ENCODE results near the gene KLF16. TPM values are rescaled to one million over a fixed set of nuclear protein-coding genes. Genes with fewer than 3 reads are reported as not detected.

KLF16 gene
- total RNA-seq, 1 donor from 2014 or later: 7.6 TPM

- H3K9me3 ChIP-seq: no peaks in the 10 kb centered on the region
- no peaks in the 10 kb centered on the region for H3K36me3 ChIP-seq
- no peak for TF ChIP-seq POLR2AphosphoS5 (IDR thresholded peaks at IDR 0.05; ENCODE audit: insufficient read depth in 1 of 2, low read depth in 1 of 2)
- TF ChIP-seq POLR2A (IDR thresholded peaks at IDR 0.05): no peak
- no peak for TF ChIP-seq CTCF (IDR thresholded peaks at IDR 0.05)
- H3K4me3 ChIP-seq: peak overlapping the region; percentile 88 to 97
- peaks cover 63% of the 10 kb centered on the region for H3K4me1 ChIP-seq
- peak overlapping the region; percentile 98 for H3K27ac ChIP-seq
- no peak for DNase-seq (ENCODE audit: extremely low spot score in 2 of 2)
- H3K27me3 ChIP-seq: no peaks in the 10 kb centered on the region
- intact Hi-C loops (cut with DNase I): no loop called here
Measured at GRCh38 chr19:1847348-1847683, 16.1 kb downstream of the KLF16 start.

DNA sequence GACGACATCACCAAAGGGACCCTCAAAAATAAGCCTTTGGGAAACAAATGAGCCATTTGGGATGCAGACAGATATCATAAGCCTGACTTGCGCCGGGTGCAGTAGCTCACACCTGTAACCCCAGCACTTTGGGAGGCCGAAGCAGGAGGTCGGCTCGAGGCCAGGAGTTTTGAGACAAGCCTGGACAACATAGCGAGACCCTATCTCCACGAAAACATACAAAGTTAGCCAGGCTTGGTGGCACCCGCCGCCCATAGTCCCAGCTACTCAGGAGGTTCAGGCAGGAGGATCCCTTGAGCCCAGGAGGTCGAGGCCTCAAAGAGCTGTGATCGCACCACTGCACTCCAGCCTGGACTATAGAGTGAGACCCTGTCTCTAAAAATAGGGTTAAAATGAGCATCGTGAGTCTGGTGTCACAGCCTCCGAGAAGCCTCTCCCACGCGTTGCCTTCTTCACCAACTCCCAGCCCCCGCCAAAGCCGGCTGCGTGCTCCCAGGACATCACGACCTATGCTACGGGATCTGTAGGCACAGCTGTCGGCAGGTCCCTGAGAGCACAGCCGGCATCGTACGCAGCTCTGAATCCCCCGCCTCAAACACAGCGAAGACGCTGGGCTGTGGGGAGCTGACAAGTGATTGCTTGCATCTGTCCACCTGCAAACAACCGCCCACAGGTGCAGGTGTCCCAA, 16.7 kb downstream of the KLF16 start:
- peak overlapping the region; percentile 88 to 97 for H3K4me3 ChIP-seq
- no peak overlapping the region for H3K27ac ChIP-seq
- no peak for DNase-seq (ENCODE audit: extremely low spot score in 2 of 2)
- no peaks in the 10 kb centered on the region for H3K27me3 ChIP-seq
- TF ChIP-seq CTCF (IDR thresholded peaks at IDR 0.05): no peak
- no peak for TF ChIP-seq POLR2AphosphoS5 (IDR thresholded peaks at IDR 0.05; ENCODE audit: insufficient read depth in 1 of 2, low read depth in 1 of 2)
- no peak for TF ChIP-seq POLR2A (IDR thresholded peaks at IDR 0.05)
- intact Hi-C loops (cut with DNase I): no loop called here
- H3K4me1 ChIP-seq: peaks cover 63% of the 10 kb centered on the region
- H3K36me3 ChIP-seq: no peaks in the 10 kb centered on the region
- no peaks in the 10 kb centered on the region for H3K9me3 ChIP-seq

GRCh38 chr19:1845642-1846041, 17.7 kb downstream of the KLF16 start:
- H3K9me3 ChIP-seq: no peaks in the 10 kb centered on the region
- H3K4me1 ChIP-seq: peaks cover 72% of the 10 kb centered on the region
- intact Hi-C loops (cut with DNase I): no loop called here
- no peak for DNase-seq (ENCODE audit: extremely low spot score in 2 of 2)
- no peak overlapping the region for H3K27ac ChIP-seq
- no peak for TF ChIP-seq POLR2AphosphoS5 (IDR thresholded peaks at IDR 0.05; ENCODE audit: insufficient read depth in 1 of 2, low read depth in 1 of 2)
- no peak for TF ChIP-seq CTCF (IDR thresholded peaks at IDR 0.05)
- no peak for TF ChIP-seq POLR2A (IDR thresholded peaks at IDR 0.05)
- no peaks in the 10 kb centered on the region for H3K27me3 ChIP-seq
- H3K36me3 ChIP-seq: no peaks in the 10 kb centered on the region
- H3K4me3 ChIP-seq: no peak overlapping the region

GRCh38 chr19:1845125-1845515, 18.3 kb downstream of the KLF16 start:
- Histone ChIP-seq H3K36me3 (no peaks in the 10 kb centered on the region), H3K9me3 (no peaks in the 10 kb centered on the region), H3K4me3 (no peak overlapping the region), H3K4me1 (peaks cover 77% of the 10 kb centered on the region), H3K27me3 (no peaks in the 10 kb centered on the region), H3K27ac (no peak overlapping the region)
- intact Hi-C loops (cut with DNase I): no loop called here
- no peak for TF ChIP-seq CTCF (IDR thresholded peaks at IDR 0.05)
- TF ChIP-seq POLR2A (IDR thresholded peaks at IDR 0.05): no peak
- TF ChIP-seq POLR2AphosphoS5 (IDR thresholded peaks at IDR 0.05; ENCODE audit: insufficient read depth in 1 of 2, low read depth in 1 of 2): no peak
- DNase-seq (ENCODE audit: extremely low spot score in 2 of 2): no peak

GRCh38 chr19:1844513-1845124, 18.8 kb downstream of the KLF16 start:
- no peaks in the 10 kb centered on the region for H3K27me3 ChIP-seq
- H3K4me3 ChIP-seq: no peak overlapping the region
- H3K4me1 ChIP-seq: peaks cover 82% of the 10 kb centered on the region
- no peaks in the 10 kb centered on the region for H3K36me3 ChIP-seq
- no peak for DNase-seq (ENCODE audit: extremely low spot score in 2 of 2)
- no peak for TF ChIP-seq CTCF (IDR thresholded peaks at IDR 0.05)
- no peak for TF ChIP-seq POLR2A (IDR thresholded peaks at IDR 0.05)
- no peak for TF ChIP-seq POLR2AphosphoS5 (IDR thresholded peaks at IDR 0.05; ENCODE audit: insufficient read depth in 1 of 2, low read depth in 1 of 2)
- no peak overlapping the region for H3K27ac ChIP-seq
- intact Hi-C loops (cut with DNase I): no loop called here
- H3K9me3 ChIP-seq: no peaks in the 10 kb centered on the region
